GM23338 (cell line): ENCODE measurements around the gene RAX2. TPM values are rescaled to one million over a fixed set of nuclear protein-coding genes. Genes with fewer than 3 reads are reported as not detected.

ENCODE experiments used
- ZNF114 ChIP-seq: fragments of 250-450 bp; sonication (Bioruptor Pico); IDR thresholded peaks from 2 replicates; pipeline ENCODE4 v1.5.0; 2020; ENCODE audit warnings: mild to moderate bottlenecking, moderate library complexity
- ZNF331 ChIP-seq: fragments of 250-450 bp; sonication (Bioruptor Pico); IDR thresholded peaks from 2 replicates; pipeline ENCODE4 v1.5.0; 2020; ENCODE audit warnings: low read depth, mild to moderate bottlenecking, moderate library complexity
- polyA plus RNA-seq: library from polyadenylated mRNA; unstranded; fragments of >200 nt; fragmentation: Nextera tagmentation; extraction: Ambion mirVana; gene quantifications from 2 replicates; pipeline ENCODE4 v1.2.1, GENCODE V29; 2016
- total RNA-seq: library from RNA; depleted of rRNA; stranded (reverse); fragments of >200 nt; shearing (Covaris generic); gene quantifications from 2 replicates; pipeline ENCODE4 v1.2.3, GENCODE V29; 2014
- TF ChIP-seq, protein P1 (sequence below): fragments of 250-450 bp; sonication (Bioruptor Pico); IDR thresholded peaks from 2 replicates; pipeline ENCODE4 v1.5.0; 2020; ENCODE audit warnings: mild to moderate bottlenecking, moderate library complexity
- TF ChIP-seq, protein P2 (sequence below), 2 experiments: fragments of 200-600 bp in 1 of 2; sonication (generic) in 1 of 2; conservative IDR thresholded peaks; 2 replicates each; pipeline versions ENCODE4 v1.5.1 to v1.6.1; 2016 to 2017; ENCODE audit warnings: antibody characterized with exemption in 2 of 2, low read depth in 2 of 2, mild to moderate bottlenecking in 2 of 2, moderate library complexity in 1 of 2

Gene RAX2
- total and polyA plus RNA-seq, 2 experiments from 2014 or later: 0.13 TPM; not detected in 1

DNA sequence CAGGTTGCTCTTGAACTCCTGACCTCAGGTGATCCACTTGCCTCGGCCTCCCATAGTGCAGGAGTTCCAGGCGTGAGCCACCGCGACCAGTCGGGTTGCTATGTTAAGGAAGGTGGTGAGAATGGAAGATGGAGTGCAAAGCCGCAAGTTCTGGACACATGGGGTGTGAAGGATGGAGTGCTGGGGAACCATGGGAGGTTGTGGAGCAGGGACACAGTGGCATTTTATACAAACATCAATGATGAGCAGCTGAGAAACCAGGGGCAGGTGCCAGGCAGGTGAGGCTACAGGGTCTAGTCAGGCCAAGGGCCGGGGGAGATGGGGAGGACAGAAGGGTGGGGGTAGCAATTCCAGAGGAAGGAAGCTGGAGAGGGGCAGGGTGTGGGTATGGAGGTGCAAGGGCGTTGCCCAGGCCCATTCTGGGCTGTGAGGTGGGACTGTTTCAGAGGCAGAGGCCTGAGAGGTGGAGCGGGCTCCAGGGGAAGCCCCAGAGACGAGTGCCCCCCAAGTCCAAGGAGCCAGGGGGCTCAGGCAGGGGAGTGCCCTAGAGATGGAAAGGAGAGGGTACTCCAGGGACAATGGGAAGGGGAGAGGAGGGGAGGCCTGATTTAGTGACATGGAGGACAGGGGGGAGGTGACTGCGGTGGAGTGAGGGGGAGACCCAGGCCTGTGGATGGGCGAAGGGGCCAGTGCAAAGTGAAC is 1.9 kb upstream of the RAX2 start (continued):
- TF ChIP-seq, protein P1, sequence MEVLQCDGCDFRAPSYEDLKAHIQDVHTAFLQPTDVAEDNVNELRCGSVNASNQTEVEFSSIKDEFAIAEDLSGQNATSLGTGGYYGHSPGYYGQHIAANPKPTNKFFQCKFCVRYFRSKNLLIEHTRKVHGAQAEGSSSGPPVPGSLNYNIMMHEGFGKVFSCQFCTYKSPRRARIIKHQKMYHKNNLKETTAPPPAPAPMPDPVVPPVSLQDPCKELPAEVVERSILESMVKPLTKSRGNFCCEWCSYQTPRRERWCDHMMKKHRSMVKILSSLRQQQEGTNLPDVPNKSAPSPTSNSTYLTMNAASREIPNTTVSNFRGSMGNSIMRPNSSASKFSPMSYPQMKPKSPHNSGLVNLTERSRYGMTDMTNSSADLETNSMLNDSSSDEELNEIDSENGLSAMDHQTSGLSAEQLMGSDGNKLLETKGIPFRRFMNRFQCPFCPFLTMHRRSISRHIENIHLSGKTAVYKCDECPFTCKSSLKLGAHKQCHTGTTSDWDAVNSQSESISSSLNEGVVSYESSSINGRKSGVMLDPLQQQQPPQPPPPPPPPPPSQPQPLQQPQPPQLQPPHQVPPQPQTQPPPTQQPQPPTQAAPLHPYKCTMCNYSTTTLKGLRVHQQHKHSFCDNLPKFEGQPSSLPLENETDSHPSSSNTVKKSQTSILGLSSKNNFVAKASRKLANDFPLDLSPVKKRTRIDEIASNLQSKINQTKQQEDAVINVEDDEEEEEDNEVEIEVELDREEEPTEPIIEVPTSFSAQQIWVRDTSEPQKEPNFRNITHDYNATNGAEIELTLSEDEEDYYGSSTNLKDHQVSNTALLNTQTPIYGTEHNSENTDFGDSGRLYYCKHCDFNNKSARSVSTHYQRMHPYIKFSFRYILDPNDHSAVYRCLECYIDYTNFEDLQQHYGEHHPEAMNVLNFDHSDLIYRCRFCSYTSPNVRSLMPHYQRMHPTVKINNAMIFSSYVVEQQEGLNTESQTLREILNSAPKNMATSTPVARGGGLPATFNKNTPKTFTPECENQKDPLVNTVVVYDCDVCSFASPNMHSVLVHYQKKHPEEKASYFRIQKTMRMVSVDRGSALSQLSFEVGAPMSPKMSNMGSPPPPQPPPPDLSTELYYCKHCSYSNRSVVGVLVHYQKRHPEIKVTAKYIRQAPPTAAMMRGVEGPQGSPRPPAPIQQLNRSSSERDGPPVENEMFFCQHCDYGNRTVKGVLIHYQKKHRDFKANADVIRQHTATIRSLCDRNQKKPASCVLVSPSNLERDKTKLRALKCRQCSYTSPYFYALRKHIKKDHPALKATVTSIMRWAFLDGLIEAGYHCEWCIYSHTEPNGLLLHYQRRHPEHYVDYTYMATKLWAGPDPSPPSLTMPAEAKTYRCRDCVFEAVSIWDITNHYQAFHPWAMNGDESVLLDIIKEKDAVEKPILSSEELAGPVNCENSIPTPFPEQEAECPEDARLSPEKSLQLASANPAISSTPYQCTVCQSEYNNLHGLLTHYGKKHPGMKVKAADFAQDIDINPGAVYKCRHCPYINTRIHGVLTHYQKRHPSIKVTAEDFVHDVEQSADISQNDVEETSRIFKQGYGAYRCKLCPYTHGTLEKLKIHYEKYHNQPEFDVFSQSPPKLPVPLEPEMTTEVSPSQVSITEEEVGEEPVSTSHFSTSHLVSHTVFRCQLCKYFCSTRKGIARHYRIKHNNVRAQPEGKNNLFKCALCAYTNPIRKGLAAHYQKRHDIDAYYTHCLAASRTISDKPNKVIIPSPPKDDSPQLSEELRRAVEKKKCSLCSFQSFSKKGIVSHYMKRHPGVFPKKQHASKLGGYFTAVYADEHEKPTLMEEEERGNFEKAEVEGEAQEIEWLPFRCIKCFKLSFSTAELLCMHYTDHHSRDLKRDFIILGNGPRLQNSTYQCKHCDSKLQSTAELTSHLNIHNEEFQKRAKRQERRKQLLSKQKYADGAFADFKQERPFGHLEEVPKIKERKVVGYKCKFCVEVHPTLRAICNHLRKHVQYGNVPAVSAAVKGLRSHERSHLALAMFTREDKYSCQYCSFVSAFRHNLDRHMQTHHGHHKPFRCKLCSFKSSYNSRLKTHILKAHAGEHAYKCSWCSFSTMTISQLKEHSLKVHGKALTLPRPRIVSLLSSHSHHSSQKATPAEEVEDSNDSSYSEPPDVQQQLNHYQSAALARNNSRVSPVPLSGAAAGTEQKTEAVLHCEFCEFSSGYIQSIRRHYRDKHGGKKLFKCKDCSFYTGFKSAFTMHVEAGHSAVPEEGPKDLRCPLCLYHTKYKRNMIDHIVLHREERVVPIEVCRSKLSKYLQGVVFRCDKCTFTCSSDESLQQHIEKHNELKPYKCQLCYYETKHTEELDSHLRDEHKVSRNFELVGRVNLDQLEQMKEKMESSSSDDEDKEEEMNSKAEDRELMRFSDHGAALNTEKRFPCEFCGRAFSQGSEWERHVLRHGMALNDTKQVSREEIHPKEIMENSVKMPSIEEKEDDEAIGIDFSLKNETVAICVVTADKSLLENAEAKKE (CRISPR knock-in tag): no peak
- TF ChIP-seq ZNF114 (CRISPR knock-in tag) (no peak), ZNF331 (CRISPR knock-in tag) (no peak)
- TF ChIP-seq, protein P2, sequence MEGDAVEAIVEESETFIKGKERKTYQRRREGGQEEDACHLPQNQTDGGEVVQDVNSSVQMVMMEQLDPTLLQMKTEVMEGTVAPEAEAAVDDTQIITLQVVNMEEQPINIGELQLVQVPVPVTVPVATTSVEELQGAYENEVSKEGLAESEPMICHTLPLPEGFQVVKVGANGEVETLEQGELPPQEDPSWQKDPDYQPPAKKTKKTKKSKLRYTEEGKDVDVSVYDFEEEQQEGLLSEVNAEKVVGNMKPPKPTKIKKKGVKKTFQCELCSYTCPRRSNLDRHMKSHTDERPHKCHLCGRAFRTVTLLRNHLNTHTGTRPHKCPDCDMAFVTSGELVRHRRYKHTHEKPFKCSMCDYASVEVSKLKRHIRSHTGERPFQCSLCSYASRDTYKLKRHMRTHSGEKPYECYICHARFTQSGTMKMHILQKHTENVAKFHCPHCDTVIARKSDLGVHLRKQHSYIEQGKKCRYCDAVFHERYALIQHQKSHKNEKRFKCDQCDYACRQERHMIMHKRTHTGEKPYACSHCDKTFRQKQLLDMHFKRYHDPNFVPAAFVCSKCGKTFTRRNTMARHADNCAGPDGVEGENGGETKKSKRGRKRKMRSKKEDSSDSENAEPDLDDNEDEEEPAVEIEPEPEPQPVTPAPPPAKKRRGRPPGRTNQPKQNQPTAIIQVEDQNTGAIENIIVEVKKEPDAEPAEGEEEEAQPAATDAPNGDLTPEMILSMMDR (conservative IDR thresholded peaks at IDR 0.05; ENCODE audit: low read depth in 2 of 2): no peak
